A172 (cell line): ENCODE data around the gene OSR1. TPM values are rescaled to one million over a fixed set of nuclear protein-coding genes. Genes with fewer than 3 reads are reported as not detected.
A peak's percentile ranks its signal among the peaks of the same experiment; 100 is the strongest.

Experiments
- DNase-seq: peaks from one replicate; pipeline ENCODE4 v3.0.0-alpha.2; 2015; ENCODE audit warnings: low spot score
- total RNA-seq: library from RNA; depleted of rRNA; stranded (reverse); fragments of >200 nt; shearing (Covaris generic); gene quantifications from 2 replicates; pipeline ENCODE4 v1.2.3, GENCODE V29; 2014

OSR1 gene
- total RNA-seq, 1 experiment from 2014 or later, result 6.3 TPM

DNA sequence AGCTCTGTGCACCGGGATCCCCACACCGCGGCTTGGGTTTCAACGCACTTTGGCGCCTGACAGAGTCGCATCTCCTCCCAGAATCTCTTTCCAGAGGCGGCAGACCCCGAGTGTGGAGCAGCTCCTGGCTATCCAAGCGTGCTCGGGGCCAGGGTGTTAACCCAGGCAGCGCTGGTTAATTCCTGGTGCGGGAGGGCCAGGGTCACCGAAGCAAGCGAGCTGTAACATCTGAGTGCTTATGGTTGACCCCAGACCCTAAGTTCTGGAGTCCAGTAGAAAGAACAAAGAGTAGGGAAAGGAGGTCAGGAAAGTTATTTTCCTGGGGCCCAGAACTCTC is 566 bp upstream of the OSR1 start:
- DNase-seq, result no peak

- DNase-seq, result peak; percentile 14
Observed at GRCh38 chr2:19357402-19358241, 801 bp downstream of the OSR1 start.

DNA sequence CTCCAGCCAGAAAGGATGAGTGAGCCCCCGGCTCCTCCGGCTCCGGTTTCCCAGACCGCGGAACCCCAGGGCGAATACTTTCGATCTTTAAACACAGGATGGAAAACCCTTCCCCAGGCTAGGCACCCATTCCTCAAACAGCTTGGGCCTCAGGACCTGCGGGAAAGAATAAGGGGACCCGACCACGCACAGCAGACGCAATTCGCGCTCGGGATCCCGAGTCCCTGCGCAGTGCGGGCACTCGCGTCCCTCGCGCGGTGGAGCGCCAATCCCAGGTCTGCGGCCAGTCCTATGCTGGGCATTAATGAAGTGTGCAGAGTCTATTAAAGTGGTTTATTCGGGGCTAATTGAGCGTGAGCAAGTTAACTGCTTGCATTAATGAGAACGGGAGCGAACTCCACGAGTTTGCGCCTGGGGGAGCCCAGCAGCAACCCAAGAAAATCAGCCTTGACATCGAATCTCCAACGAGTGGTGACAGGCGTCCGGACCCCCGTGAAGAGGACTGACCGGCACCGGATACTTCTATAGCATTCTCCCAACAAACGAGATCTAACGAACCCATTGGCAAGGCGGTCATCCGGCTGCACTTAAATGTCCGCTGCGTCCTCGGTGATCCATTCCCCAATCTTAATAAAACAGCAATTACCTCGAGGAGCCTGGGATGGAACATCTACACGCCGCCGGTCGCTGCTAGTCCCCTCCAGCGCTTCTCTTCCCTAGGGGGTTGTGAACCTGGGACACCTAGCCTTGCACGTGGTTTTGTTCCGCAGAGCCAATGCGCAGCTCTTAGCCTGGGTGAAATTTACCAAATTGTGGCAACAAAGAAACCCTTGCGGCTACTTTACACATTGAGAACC is 1.6 kb downstream of the OSR1 start:
- no peak for DNase-seq

- no peak for DNase-seq
Observed at GRCh38 chr2:19355931-19356544, 2.4 kb downstream of the OSR1 start.

GRCh38 chr2:19355416-19355821 is 3.0 kb downstream of the OSR1 start:
- DNase-seq, result no peak

GRCh38 chr2:19355014-19355405 is 3.4 kb downstream of the OSR1 start:
- DNase-seq, result no peak

- no peak for DNase-seq
Observed at GRCh38 chr2:19353721-19354050, 4.7 kb downstream of the OSR1 start.

- no peak for DNase-seq
Observed at GRCh38 chr2:19352946-19353720, 5.3 kb downstream of the OSR1 start.

DNA sequence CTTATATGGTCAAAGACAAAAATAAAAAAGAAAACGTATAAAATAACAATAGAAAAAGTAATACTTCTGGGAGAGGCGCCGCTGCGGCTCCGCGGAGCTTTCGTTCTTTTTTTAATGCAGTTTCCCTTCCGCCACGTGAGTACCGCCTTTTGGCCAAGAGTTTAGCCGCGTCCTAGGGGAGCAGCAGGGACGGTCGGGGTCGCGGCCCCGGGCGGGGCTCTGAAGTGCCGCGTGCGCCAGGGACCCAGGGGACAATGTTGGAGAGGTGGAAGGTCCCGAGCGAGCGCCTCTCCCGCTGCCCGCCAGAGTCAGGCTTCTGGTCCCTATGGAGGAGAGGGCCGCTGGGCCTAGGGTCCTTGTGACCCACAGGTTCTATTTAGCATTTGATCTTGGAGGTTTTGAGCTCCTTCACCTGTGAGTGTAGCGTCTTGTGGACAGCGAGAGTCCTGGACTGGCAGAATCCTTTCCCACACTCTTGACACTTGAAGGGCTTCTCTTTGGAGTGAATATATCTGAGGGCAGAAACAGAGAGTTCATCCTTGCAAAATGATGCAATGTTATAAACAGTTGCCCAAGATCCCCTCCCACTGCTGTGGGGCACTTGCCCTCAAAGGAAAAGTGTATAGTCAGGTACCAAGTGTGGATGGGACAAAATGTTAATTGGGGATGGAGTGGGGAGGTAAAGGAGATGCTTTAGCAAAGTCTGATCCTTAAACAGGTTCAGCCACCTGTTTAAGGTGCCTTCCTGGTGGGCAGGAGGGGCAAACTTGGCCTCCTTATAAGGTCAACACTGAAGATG is 6.3 kb downstream of the OSR1 start:
- DNase-seq, result no peak

- no peak for DNase-seq
Observed at GRCh38 chr2:19351499-19351898, 6.9 kb downstream of the OSR1 start.

DNA sequence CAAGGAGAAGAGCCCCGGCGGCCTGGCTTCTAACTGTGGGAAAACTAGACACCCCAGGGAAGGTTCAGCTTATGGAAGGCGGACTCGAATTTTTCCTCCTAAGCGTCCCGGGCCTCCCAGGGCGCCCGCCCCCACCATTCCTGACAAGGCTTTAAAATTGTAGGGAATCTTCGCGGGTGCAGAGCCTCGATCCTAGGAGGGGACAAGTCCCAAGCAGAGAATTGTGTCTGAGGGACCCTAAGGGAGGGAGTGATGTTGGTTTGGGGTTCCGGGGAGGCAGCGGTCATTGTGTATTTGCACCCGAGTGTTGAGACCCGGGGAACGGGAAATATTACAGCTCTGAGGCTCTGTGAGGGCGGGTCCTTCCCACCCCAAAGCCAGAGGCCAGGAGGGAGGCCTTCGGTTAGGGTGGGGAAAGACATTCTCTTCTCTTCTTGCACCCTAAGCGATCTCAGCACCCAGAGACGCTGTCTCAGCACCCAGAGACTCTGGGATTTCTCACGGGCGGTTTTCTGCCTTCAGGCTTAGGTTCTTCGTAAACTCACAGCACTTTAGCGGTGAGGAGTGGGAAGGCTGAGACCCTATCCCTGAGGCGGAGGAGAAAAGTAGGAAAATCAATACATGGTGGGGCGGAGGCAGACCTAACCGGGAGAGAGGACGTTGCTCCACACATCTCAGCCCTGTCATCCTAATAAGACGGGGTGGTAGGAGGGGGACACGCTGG is 7.6 kb downstream of the OSR1 start:
- DNase-seq, result no peak

DNA sequence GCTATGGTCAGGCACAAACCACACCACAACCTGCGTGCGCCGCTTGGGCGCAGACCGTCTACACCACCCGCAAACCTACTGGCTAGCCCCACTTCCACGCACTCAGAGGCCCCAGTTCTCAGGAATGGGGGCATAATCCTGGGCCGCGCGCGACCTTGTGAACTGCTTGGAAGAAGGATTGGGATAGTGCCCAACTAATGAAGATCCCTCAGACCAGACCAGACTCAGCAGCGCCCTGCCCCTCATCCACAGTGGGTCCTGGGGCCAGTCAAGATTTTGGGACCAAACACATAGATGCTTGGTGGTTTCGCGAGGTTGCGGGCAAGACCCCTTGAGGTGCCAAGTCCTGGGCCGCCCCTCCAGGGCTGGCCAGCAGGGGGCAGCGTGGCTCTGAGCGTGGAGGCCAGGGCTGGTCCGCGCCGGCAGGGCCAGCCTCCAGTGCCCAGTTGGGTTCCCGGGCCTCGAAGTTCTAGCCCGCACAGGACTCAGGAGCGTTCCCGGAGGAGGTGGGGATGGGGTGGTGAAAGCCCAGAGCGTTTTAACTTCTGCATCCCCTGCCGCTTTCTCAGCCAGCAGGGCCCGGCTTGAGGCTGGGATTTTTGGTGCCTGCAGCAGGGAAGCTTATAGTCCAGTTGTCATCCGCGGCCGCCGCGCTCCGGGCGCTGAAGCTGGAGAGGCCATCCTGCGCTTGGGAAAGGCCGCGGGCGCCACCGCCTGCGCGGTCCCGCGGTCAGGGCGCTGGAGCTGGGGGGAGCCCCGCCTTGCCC is 8.3 kb downstream of the OSR1 start:
- no peak for DNase-seq

GRCh38 chr2:19348692-19349091 is 9.7 kb downstream of the OSR1 start:
- no peak for DNase-seq

- DNase-seq, result peak; percentile 97
Observed at GRCh38 chr2:19347619-19348562, 10.5 kb downstream of the OSR1 start.

DNA sequence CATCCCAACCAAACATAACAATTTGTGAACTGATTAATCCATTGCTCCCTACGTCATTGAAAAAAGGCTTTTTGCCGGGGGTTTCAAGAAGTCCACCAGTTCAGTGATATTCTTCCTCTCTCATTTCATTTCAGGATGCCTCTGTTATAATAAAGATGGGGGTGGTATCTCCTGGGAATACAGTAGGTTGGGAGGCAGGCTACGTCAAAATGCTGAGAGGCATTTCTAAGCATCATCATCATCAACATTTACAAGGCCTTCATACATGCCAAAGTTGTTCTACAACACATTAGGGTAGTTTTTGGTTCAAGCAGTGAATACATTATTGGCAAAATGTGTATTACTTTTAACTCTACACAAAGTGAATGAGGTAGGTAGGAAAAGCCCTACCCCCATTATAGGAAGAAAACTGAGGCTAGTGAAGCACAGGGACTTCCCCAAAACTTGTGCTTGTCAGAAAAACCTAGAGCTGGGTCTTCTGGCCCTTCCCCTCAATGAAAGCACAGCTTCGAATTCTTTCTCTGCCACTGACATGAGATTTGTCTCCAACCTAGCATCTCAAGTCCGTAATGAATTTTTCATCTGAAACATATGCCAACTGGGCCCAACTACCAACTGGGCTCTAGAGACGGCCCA is 11.3 kb downstream of the OSR1 start:
- no peak for DNase-seq

DNA sequence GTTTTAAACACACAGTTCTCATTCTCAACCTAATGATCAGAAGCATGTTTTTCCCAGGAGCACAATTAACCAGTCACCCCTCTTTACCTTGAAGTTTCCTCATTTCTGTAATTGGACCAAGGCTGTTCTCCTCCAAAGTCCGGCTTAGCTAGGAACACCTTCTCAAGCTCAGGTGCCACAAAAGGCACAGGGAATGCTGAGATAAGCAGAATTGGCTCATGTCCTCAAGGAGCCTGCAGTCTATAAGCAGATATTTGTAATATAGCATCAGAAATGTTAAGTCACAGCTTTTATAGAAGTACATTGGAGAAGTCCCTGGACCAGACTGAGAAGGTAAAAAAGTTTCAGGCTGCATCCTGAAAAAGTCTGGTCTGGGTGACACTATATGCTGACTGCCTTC is 20.7 kb downstream of the OSR1 start:
- no peak for DNase-seq

DNA sequence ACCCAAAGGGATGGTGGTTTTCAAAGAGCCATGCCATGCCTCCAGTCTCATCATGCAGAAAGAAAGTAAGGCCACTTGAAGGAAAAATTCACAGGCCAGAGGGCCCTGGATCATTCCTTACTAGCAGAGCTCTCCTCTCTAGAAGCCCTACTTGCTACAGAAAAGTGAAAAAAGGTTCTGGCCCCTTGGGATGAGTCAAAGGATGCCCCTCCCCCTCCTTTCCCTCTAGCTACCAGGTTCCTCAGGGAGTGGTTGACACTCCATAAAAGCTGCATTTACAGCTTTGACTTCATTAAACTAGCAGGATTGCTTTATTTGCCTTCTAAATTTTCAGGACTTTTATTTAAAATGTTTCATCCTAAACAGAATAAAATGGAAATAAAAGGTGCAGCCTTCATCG is 21.2 kb downstream of the OSR1 start:
- DNase-seq, result no peak

GRCh38 chr2:19336781-19337180 is 21.6 kb downstream of the OSR1 start:
- DNase-seq, result no peak
